Left renal pelvis (tissue), 4 donors: ENCODE measurements around the gene GPC1. TPM values are rescaled to one million over a fixed set of nuclear protein-coding genes. Genes with fewer than 3 reads are reported as not detected.

ENCODE experiments used
- DNase-seq, 4 donors: peaks; one replicate each; pipeline ENCODE4 v3.0.0-alpha.2; 2013; ENCODE audit warnings: low read depth in 4 of 4, low spot score in 3 of 4
- polyA plus RNA-seq, 4 donors: library from polyadenylated mRNA; unstranded; fragments of 120-200 nt; gene quantifications; one replicate each; pipeline ENCODE4 v1.2.1, GENCODE V29; 2013; ENCODE audit not compliant: insufficient read length in 4 of 4

The GPC1 gene
- polyA plus RNA-seq, 4 donors: 31.7 to 77.1 (median 38.3) TPM

DNA sequence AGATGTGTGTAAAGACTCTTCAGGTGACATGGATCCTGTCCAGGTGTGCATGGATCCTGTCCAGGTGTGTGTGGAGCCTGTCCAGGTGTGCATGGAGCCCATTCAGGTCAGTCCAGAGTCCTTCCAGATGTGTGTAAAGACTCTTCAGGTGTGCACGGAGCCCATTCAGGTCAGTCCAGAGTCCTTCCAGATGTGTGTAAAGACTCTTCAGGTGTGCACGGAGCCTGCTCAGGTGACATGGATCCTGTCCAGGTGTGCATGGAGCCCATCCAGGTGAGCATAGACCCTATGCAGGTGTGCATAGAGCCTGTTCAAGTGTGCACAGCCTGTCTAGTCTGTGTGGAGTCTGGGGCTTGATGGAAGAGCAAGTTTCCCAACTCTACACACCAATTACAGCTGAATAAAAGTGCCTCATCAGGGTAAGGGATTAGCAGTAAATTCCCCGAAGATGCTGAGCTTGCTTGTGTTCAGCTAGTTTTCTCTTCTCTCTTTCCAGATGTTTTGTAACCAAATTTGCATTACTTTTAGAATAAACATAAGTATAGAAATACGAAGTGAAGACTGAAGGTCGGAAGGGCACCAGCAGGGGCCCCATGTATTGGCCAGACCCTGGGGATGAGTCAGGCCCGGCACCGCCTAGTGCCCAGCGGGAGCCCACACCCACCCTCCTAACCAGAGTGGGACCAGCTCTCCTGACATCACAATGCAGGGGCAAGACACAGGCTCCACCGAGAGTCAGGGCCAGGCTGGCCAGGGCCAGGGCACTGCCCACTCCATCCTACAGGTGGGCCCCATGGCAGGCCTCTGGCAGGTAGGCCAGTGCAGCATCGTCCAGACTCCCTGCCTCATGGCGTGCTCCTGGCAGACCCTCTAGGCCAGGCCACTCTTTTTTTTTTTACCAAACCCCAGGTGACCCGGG is 38.6 kb upstream of the GPC1 start:
- DNase-seq: no peak

- DNase-seq: no peak
These were observed 37.9 kb upstream of the GPC1 start for GRCh38 chr2:240397542-240397916.

- DNase-seq: no peak
These were observed 37.4 kb upstream of the GPC1 start for GRCh38 chr2:240397924-240398645.

- no peak for DNase-seq
These were observed 36.7 kb upstream of the GPC1 start for GRCh38 chr2:240398661-240399267.

DNA sequence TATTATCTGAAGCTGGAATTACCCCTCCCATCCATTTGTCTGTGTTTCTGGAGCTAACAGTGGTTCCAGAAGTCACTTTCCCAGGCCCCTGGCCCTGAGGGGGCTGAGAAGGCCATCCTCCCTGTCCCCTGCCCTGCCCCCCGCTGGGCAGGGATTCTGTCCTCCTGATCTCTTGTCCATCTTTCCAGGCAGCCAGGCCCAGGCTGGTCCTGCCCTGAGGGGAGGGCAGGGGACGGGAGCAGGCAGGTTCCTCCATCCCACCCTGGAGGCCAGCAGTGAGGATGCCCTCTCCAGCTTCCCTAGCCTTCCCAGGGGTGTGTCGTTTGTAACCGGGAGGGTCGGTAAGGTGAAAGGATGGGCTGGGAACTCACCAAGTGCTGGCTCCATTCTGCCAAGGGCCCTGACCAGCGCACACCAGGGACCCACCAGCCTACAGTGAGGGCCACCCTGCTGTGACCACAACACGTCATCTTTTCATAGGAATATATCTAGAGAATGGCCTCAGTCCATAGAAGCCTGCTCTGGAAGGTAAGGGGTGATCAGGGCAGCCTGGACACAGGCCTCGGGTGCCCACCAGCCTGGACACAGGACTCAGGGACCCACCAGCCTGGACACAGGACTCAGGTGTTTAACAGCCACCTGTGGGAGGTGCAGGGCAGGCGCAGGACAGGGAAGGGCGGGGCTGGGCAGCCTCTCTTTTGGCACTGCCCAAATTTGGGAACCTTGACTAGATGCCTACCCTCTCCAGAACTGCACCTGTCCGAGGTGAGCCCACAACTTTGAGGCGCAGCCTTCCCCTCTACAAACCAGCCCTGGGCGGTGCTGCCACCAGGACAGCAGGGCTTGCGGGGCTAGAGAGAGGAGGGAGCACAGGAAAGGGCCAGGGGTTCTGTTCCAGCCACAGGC is 35.8 kb upstream of the GPC1 start:
- no peak for DNase-seq

DNA sequence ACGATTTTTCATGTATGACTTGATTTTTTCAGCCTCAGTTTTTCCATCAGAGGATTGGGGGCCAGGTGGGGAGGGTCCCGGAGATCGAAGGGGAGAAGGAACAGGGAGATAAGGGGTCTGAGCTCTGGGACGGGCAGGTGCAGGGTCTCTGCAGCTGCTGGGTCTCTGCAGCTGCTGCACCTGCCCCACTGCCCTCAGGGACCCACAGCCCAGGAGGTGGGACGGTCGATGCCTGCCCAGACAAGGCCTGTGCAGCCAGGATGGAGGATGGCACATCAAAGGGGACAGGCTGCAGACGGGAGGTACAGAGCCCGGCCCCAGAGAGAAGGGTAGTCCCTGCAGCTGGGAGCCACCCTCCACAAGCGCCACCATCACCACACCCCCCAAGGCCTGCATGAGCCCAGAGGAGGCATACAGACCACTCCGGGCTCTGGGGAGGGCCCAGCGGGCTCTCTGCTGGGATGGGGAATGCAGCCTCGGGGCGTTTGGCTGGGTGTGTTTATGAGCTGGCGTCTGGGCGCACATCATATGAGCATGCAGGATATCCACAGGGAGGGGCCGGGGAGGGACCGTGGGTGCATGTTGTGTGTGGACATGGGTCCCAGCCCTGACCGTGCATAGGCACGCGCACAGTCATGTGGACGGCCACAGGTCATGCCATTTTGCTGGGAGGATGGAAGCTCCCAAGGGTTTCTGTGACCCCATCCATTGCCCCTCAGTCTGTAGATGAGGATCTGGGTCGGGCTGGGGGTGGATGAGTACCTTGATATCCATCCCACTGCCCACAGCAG is 34.9 kb upstream of the GPC1 start:
- no peak for DNase-seq

DNA sequence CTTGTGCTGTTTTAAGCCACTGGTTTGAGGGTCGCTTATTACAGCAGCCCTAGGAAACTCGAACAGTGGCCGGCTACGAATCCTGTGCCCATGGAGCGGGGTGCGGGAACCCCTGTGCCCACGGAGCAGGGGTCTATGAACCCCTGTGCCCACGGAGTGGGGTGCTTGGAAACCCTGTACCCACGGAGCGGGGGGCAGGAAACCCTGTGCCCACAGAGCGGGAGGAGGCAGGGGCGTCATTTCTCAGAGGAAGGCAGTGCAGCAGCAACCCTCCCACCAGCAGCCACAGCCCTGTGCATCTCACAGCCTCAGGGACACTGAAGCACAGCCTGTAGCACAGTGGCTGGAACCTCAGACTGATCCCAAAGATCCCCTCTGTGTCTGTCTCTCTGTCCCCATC is 34.2 kb upstream of the GPC1 start:
- DNase-seq: no peak

DNA sequence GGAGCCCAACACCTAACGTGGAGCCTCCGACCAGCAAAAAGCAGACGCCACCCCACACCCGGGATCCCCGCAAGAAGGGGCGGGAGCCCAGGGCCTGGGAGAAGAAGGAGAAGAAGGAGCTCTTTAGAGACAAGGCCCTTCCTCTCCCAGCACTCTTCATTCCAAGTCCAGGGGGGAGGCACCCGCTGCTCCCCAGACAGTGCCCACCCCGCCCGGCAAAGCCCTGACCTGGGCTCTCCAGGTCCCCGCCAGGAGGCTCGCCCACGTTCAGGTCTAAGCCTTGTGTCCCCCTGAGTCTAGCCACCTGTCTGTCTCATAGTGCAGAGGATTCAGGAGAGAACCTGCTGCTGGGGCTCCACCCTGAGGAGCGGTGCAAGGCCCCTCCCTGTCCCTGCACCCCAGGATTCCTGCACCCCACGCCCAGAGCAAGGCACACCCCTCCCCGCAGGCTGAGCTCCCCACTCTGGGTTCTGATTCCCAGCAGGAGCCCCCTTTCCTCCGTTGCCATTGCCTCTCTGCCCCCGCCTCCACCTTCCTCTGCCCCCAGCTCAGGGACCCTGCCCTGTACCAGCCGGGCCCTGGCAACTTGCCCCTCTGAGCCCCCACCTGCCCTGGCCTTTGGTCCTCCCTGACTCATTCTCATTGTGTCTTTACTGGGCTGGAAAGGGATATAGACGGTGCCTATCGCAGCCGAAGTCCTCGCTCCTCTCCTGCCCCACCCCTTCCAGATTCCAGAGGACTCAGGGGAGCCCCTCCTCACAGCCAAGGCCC is 33.5 kb upstream of the GPC1 start:
- DNase-seq: no peak

GRCh38 chr2:240402566-240403272 is 32.7 kb upstream of the GPC1 start:
- no peak for DNase-seq

DNA sequence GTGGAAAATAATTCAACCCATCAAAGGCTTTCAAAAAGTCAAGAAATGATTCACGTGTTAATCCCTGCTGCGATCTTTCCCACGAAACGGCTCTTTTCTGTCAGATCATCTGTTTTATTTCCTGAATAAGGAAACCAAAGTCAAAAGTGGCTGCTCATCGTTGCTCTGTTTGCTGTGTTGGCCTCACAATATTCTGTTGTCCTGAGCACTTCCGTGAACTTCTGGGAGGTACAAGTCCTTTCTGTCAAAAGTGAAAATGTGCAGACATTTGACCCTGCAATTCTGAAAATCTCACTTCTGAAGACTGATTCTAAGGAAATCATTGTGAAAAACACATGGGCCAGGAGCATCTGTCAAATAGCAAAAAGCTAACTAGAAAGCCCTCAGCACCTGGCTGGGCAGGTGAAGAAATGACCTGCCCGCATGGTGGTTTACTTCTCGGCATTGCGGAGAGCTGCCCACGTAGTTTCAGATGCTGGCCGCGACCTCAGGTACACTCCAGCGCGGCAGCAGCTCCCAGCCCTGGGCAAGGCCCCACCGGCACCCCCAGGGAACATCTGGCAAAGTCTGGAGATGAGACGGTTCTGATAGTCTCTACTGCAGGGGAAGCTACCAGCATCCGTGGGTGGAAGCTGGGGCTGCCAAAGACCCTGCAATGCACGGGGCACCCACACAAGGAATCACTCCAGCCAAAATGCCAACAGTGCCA is 31.9 kb upstream of the GPC1 start:
- no peak for DNase-seq

GRCh38 chr2:240404174-240404852 is 31.1 kb upstream of the GPC1 start:
- no peak for DNase-seq

GRCh38 chr2:240405133-240405532 is 30.3 kb upstream of the GPC1 start:
- no peak for DNase-seq

GRCh38 chr2:240405684-240406313 is 29.7 kb upstream of the GPC1 start:
- DNase-seq: no peak

GRCh38 chr2:240407090-240407489 is 28.4 kb upstream of the GPC1 start:
- no peak for DNase-seq

- no peak for DNase-seq
These were observed 25.5 kb upstream of the GPC1 start for GRCh38 chr2:240410004-240410403.

- DNase-seq: no peak
These were observed 24.7 kb upstream of the GPC1 start for GRCh38 chr2:240410808-240411207.
